Renal cortical epithelial cell (primary cell): ENCODE measurements around the gene PSMD11. TPM values are rescaled to one million over a fixed set of nuclear protein-coding genes. Genes with fewer than 3 reads are reported as not detected.
A peak's percentile ranks its signal among the peaks of the same experiment; 100 is the strongest.
"Not testable (repeated sequence)": the region's sequence is repeated elsewhere in the genome, so short reads cannot be mapped to it uniquely, and the experiment has no call there.

ENCODE experiments used
- DNase-seq: peaks from one replicate; pipeline ENCODE4 v3.0.0-alpha.2; 2011; ENCODE audit warnings: low read depth
- total RNA-seq: library from RNA; depleted of rRNA; stranded (reverse); fragments of >200 nt; gene quantifications from 2 replicates; pipeline ENCODE4 v1.2.3, GENCODE V29; 2014

PSMD11 gene
- 79.4 and 97.3 TPM in 2 replicates for total RNA-seq

- peak; percentile 85 for DNase-seq
These were observed at the start of gene PSMD11 for GRCh38 chr17:32444301-32445073. Gene PSMD11 (plus strand): TSS chr17:32444510. CDS start chr17:32444524, 14 bp downstream.

- no peak for DNase-seq
These were observed 48.0 kb upstream of the PSMD11 start for GRCh38 chr17:32396343-32396742.

GRCh38 chr17:32398946-32399345 is 45.4 kb upstream of the PSMD11 start:
- DNase-seq = no peak

GRCh38 chr17:32410085-32410484 is 34.2 kb upstream of the PSMD11 start:
- DNase-seq = not testable (repeated sequence)

GRCh38 chr17:32426894-32427293 is 17.4 kb upstream of the PSMD11 start:
- no peak for DNase-seq

- DNase-seq = no peak
These were observed 14.7 kb upstream of the PSMD11 start for GRCh38 chr17:32429598-32429997.

GRCh38 chr17:32440722-32441121 is 3.6 kb upstream of the PSMD11 start:
- DNase-seq = no peak

- DNase-seq = no peak
These were observed 2.4 kb upstream of the PSMD11 start for GRCh38 chr17:32441886-32442285.

- DNase-seq = no peak
These were observed 446 bp upstream of the PSMD11 start for GRCh38 chr17:32443827-32444300.

- peak; percentile 80 for DNase-seq
These were observed 735 bp downstream of the PSMD11 start for GRCh38 chr17:32445074-32445415.

GRCh38 chr17:32445497-32445896 is 1.2 kb downstream of the PSMD11 start:
- DNase-seq = no peak

- DNase-seq = peak; percentile 16
These were observed 1.7 kb downstream of the PSMD11 start for GRCh38 chr17:32445971-32446370.

- DNase-seq = no peak
These were observed 2.6 kb downstream of the PSMD11 start for GRCh38 chr17:32446949-32447348.

- DNase-seq = no peak
These were observed 5.7 kb downstream of the PSMD11 start for GRCh38 chr17:32449963-32450362.

GRCh38 chr17:32450379-32450778 is 6.1 kb downstream of the PSMD11 start:
- not testable (repeated sequence) for DNase-seq

GRCh38 chr17:32451879-32452278 is 7.6 kb downstream of the PSMD11 start:
- no peak for DNase-seq

- no peak for DNase-seq
These were observed 8.0 kb downstream of the PSMD11 start for GRCh38 chr17:32452281-32452680.

GRCh38 chr17:32453370-32453769 is 9.1 kb downstream of the PSMD11 start:
- no peak for DNase-seq

GRCh38 chr17:32458371-32458770 is 14.1 kb downstream of the PSMD11 start:
- no peak for DNase-seq

GRCh38 chr17:32460054-32460453 is 15.7 kb downstream of the PSMD11 start:
- DNase-seq = no peak

GRCh38 chr17:32461498-32461852 is 17.2 kb downstream of the PSMD11 start:
- no peak for DNase-seq

GRCh38 chr17:32461853-32462617 is 17.7 kb downstream of the PSMD11 start:
- DNase-seq = peak; percentile 55

- DNase-seq = peak; percentile 36
These were observed 19.0 kb downstream of the PSMD11 start for GRCh38 chr17:32463304-32463703.
